HL-60/S4 (cell line): Measurements from ENCODE around the gene ZNF888.
"Not testable (repeated sequence)": the region's sequence is repeated elsewhere in the genome, so short reads cannot be mapped to it uniquely, and the experiment has no call there.

Source experiments
- in situ Hi-C: fragments of 300-500 bp; cut with MboI; formaldehyde crosslinking; loops from 2 replicates; pipeline ENCODE4 v1.14.3; 2022; ENCODE audit warnings: low sequenced_read_pairs

Gene ZNF888

DNA sequence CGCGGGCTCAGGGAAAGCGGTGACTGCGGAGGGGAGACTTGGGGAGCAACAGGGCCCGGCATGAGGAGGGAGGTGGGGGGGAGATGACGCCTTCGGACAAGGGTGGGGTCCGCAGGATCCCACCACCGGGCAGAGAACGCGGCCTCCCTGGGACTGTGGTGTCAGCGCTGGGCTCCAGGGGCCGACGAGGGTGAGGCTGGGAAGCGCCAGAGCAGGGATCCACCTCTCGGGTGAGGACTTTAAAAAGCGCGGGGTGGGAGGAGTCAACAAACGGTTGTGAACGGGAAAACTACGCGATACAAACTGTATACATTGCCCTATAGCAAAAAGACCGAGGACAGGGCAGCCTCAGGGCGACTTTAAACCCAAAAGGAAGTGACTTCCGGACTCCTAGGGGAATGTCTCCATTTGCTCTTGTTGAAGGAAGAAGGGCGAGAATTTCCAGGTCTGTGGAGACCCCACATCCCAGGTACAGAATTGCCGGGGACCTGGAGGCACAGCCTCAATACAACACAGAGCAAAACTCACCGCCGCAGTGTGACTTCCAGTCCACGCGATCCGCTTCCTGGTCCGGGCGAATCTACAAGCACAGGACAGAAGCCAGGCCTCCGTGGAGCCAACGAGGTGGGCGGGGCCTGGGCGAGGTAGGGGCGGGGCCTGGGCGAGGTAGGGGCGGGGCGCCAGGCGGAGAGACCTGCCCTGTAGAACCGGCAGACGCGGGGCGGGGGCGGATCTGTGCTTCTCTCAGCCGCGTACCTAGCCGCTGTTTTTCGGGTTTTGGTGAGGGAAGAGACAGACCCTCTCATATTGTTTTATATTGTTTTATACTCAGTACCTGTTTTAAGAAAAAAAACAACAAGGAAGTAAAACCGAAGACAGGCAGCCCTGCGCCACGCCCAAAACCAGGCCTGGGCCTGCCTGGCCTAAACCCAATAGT is at the start of gene ZNF888:
Gene ZNF888, minus strand, starts transcription at position 588 of the 937 bp plus-strand sequence. CDS start 5,555 bp downstream, outside the sequence.
- in situ Hi-C loops = no loop called here

DNA sequence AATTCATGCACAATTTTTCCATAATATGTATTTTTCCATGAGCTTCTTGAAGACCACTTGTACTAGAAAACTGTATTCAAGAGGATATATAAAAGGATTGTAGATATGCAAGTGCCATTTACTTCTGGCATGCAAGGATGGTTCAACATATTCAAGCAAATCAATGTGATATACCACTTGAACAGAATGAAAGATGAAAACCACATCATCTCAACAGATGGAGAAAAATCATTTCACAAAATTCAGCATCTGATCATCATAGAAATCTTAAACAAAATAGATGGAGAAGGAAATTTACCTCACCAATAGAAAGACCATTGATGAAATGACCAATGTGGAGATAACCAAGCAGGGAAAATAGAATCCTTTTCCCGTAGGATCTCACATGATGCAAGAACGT is 44.5 kb upstream of the ZNF888 start:
- in situ Hi-C loops = no loop called here

DNA sequence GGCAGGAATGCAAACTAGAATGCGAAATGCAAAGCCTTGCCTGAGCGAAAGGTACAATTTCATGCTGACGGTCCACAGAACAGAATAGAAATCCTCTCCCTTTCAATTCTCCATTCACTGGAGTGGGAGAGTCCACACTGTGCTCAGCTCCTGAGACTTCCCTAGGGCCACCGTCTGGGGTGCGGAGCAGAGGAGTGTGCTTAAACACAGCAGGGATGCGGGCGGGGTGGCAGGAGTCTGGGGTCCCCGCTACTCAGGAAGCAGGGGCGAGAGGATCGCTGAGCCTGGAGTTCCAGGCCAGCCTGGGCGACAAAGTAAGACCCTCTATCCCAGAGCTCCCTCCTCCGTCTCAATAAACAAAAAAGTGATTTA is 40.0 kb upstream of the ZNF888 start:
- in situ Hi-C loops = no loop called here

- in situ Hi-C loops = no loop called here
Measured at GRCh38 chr19:52962394-52963246, 39.4 kb upstream of the ZNF888 start, which contains the start of gene ZNF816. Gene ZNF816 (minus strand): TSS chr19:52962881. CDS start chr19:52956089, 6,792 bp downstream.

- in situ Hi-C loops = no loop called here
Measured at GRCh38 chr19:52961981-52962380, 38.8 kb upstream of the ZNF888 start.

DNA sequence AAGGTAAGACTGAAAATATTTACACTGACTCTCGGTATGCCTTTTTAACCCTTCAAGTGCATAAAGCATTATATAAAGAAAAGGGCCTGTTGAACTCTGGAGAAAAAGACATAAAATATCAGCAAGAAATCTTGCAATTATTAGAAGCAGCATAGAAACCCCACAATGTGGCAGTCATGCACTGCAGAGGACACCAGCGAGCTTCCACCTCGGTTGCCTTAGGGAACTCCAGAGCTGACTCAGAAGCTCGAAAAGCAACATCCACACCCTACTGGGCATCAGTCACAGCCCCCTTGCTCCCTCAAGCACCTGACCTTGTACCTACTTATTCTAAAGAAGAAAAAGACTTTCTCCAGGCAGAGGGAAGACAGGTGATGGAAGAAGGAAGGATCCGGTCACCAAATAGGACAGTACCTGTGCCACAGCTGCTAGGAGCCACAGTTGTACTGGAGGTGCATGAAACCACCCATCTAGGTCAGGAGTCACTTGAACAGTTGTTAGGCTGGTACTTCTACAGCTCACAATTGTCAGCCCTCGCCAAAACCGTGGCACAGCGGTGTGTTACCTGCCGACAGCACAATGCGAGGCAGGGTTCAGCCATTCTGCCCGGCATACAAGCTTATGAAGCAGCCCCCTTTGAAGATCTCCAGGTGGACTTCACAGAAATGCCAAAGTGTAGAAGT is 36.5 kb upstream of the ZNF888 start:
- in situ Hi-C loops = no loop called here

GRCh38 chr19:52957591-52957990 is 34.4 kb upstream of the ZNF888 start:
- in situ Hi-C loops = no loop called here

- in situ Hi-C loops = no loop called here
Measured at GRCh38 chr19:52956917-52957316, 33.7 kb upstream of the ZNF888 start.

- in situ Hi-C loops = no loop called here
Measured at GRCh38 chr19:52949422-52949821, 26.2 kb upstream of the ZNF888 start.

DNA sequence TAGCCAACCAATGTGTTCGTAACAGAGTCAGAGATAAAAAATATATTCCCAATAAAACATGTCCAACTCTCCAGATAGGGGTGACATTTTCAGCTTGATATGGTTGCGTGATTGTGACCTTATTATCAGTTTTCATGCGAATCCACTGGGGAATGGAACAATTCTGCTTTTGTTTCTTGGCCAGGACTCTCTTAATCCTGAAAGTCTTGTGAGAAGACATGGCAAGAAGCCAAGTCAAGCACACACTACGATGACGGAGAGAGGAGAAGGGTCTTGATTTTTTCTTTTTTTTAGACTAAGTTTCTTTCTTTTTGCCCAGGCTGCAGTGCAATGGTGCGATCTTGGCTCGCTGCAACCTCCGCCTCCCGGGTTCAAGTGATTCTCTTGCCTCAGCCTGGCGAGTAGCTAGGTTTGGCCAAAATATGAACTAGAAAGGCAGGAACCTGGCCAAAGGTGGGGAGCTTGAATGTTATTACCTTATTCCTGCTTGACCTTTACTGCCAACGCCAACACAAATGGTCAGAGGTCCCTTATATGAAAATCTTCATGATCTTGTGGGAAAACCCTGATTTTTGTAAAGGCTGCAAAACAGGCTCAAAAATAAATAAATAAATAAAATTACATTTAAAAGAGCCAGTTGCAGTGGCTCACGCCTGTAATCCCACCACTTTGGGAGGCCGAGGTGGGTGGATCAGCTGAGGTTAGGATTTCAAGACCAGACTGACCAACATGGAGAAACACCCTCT is 25.0 kb upstream of the ZNF888 start:
- in situ Hi-C loops = no loop called here

DNA sequence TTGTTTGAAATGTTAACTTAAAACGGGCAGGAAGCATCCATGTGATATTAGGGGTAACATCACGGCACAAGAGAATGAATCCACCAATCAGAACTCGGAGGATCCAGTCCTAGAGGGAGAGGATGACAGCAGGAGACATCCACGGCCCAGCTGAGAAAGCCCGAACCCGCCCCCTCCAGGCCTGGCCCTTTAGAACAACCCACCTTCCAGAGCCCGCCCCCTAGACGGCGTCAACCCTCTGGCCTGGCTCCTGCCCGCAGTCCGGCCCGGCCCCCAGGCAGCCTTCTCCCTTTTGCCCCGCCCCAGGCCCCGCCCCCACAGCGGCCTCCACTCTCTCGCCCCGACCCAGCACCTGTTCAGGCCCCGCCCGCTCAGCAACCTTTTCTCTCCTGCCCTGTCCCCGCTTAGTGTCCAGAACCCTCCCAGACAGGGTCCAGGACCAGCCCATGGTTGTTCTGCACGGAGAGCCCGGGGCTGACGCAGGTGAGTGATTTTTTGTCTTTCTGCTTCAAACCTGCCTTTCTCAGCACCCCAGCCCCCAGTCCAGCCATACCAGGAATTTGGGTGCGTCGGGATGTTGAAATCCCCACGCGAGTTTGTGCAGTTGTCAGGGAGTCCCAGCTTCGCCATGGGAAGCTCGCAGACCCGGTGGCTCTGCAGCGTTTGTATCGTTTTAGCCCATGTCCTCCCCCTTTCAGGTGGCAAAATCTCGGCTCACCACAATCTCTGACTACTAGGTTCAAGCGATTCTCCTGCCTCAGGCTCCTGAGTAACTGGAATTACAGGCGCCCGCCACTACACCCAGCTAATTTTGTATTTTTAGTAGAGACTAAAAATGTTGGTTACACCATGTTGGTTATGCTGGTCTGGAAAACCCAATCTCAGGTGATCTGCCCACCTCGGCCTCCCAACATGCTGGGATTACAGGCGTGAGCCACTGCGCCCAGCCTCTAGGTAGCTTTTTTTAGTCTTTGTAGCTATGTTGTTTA is 23.4 kb upstream of the ZNF888 start:
- in situ Hi-C loops = no loop called here

DNA sequence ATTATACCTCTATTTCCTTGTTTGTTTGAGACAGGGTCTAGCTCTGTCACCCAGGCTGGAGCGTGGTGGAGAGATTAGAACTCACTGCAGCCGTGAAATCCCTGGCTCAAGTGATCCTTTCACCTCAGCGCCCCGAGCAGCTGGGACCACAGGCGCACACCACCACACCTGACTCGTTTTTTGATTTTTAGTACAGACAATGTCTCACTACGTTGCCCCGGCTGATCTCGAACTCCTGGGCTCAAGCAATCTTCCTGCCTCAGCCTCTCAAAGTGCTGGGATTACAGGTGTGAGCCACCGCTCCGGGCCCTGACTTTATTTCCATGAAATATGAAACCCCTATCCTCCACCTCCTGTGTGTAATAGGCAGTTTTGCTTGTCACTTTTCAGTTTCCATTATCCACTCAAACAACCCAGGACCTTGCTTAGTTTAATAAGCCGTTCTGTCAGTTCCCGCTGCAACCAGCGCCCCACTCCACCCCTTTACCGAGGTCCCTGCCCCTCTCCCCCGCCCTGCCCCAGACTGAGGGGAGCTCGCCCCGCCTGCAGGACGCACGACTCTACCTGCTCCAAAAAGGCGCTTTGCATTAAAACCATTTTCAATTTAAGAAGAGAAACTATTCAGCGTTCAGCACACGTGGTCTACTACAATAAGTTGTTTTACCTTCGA is 22.6 kb upstream of the ZNF888 start:
- in situ Hi-C loops = no loop called here

- in situ Hi-C loops = not testable (repeated sequence)
Measured at GRCh38 chr19:52944703-52945493, 21.7 kb upstream of the ZNF888 start.

DNA sequence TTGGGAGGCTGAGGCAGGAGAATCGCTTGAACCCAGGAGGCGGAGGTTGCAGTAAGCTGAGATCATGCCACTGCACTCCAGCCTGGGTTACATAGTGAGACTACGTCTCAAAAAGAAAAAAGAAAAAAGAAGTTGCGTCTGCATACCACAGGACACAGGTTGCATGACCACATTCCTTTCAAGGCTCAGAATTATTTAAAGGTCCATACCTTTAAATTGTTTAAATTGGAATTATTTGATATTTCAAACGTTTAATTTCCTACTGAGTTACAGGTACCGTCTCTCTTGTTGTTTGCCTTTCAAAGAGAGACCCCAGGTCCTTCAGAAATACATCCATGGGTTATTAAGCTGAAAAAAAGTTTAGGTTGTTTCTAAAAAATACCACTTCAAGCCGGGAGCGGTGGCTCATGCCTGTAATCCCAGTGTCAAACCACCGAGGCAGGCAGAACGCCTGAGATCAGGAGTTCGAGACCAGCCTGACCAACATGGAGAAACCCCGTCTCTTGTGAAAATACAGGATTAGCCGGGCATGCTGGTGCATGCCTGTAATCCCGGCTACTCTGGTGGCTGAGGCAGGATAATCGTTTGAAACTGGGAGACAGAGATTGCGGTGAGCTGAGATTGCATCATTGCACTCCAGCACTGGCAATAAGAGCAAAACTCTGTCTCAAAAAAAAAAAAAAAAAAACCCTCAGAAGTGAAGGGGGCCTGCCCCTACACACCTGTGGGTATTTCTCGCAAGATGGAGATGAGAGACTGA is 20.8 kb upstream of the ZNF888 start:
- in situ Hi-C loops = no loop called here

DNA sequence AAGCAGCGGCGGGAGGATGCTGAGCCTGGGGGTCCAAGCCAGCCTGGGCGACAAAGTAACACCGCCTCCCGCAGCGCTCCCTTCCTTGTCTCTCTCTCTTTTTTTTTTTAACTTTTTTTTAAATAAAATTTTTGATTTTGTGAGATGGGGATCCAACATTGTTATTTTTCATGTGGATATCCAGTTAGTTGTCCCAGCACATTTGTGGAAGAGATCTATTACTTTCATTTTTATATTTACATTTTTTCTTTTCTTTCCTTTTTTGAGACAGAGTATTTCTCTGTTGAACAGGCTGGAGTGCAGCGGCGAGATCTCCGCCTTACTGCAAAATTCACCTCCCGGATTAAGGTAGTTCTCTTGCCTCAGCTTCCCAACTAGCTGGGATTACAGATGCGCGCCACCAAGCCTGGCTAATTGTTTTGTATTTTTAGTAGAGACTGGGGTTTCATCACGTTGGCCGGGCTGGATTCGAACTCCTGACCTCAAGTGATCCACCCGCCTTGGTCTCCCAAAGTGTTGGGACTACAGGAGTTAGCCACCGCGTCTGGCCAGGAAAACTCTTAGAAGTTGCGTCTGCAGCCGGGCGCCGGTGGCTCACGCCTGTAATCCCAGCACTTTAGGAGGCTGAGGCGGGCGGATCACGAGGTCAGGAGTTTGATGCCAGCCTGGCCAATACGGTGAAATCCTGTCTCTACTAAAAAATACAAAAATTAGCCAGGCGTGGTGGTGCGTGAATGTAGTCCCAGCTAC is 20.1 kb upstream of the ZNF888 start:
- in situ Hi-C loops = no loop called here

DNA sequence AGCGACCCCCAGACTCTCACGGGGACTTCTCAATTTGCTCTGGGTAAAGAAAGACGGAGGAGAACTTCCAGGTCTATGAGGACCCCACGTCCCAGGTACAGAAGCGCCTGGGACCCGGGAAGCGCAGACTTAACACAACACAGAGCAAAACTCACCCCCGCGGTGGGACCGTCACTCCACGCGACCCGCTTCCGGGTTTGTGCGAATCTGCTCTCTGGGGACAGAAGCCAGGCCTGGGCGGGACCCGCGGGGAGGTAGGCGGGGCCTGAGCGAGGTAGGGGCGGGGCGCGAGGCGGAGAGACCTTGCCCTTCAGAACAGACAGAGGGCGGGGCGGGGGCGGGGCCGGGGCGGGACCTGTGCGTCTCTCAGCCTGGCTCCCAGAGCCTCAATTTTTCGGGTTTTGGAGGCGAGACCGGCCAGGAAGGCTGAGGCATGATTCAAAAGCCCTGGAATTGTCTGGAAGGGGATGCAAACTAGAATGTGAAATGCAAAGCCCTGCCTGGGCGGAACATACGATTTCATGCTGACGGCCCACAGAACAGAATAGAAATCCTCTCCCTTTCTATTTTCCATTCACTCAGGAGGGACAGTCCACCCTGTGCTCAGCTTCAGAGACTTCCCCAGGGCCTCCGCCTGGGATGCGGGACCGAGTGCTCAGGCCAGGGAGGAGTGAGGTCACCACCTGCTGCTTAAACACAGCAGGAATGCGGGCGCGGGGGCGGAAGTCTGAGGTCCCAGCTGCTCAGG is 19.3 kb upstream of the ZNF888 start:
- in situ Hi-C loops = no loop called here
